ENCODE data around the gene FAM89B.

FAM89B gene

GRCh38 chr11:65606876-65607613 is 34.7 kb downstream of the FAM89B start:
- TF ChIP-seq CTCF (IDR thresholded peaks at IDR 0.05; ENCODE audit: poor library complexity, severe bottlenecking) = no peak
- no peaks in the 10 kb centered on the region for H3K9me3 ChIP-seq (ENCODE audit: severe bottlenecking)
- H3K27me3 ChIP-seq (ENCODE audit: insufficient read depth, poor library complexity, severe bottlenecking) = no peaks in the 10 kb centered on the region
- no peak overlapping the region for H3K4me3 ChIP-seq (ENCODE audit: severe bottlenecking)
- no peak overlapping the region for H3K27ac ChIP-seq (ENCODE audit: poor library complexity, severe bottlenecking)
- H3K36me3 ChIP-seq (ENCODE audit: low read depth) = peaks cover 27% of the 10 kb centered on the region
- no peaks in the 10 kb centered on the region for H3K4me1 ChIP-seq (ENCODE audit: insufficient read depth, poor library complexity, severe bottlenecking)
- DNase-seq (ENCODE audit: low spot score) (no peak), ATAC-seq (ENCODE audit: low read depth) (peak; percentile 83)

- Histone ChIP-seq H3K27ac (ENCODE audit: poor library complexity, severe bottlenecking) (no peak overlapping the region), H3K27me3 (ENCODE audit: insufficient read depth, poor library complexity, severe bottlenecking) (no peaks in the 10 kb centered on the region), H3K4me3 (ENCODE audit: severe bottlenecking) (no peak overlapping the region), H3K9me3 (ENCODE audit: severe bottlenecking) (no peaks in the 10 kb centered on the region), H3K36me3 (ENCODE audit: low read depth) (peaks cover 27% of the 10 kb centered on the region), H3K4me1 (ENCODE audit: insufficient read depth, poor library complexity, severe bottlenecking) (no peaks in the 10 kb centered on the region)
- DNase-seq (ENCODE audit: low spot score) = no peak
- ATAC-seq (ENCODE audit: low read depth) = no peak
- no peak for TF ChIP-seq CTCF (IDR thresholded peaks at IDR 0.05; ENCODE audit: poor library complexity, severe bottlenecking)
Measured at GRCh38 chr11:65607614-65608426, 35.5 kb downstream of the FAM89B start.

GRCh38 chr11:65609229-65609628 is 36.9 kb downstream of the FAM89B start:
- H3K9me3 ChIP-seq (ENCODE audit: severe bottlenecking) = no peaks in the 10 kb centered on the region
- no peak for ATAC-seq (ENCODE audit: low read depth)
- H3K36me3 ChIP-seq (ENCODE audit: low read depth) = peaks cover 27% of the 10 kb centered on the region
- TF ChIP-seq CTCF (IDR thresholded peaks at IDR 0.05; ENCODE audit: poor library complexity, severe bottlenecking) = no peak
- no peak overlapping the region for H3K4me3 ChIP-seq (ENCODE audit: severe bottlenecking)
- DNase-seq (ENCODE audit: low spot score) = no peak
- no peak overlapping the region for H3K27ac ChIP-seq (ENCODE audit: poor library complexity, severe bottlenecking)
- H3K4me1 ChIP-seq (ENCODE audit: insufficient read depth, poor library complexity, severe bottlenecking) = no peaks in the 10 kb centered on the region
- H3K27me3 ChIP-seq (ENCODE audit: insufficient read depth, poor library complexity, severe bottlenecking) = no peaks in the 10 kb centered on the region

- DNase-seq (ENCODE audit: low spot score) (no peak), ATAC-seq (ENCODE audit: low read depth) (no peak)
- Histone ChIP-seq H3K4me1 (ENCODE audit: insufficient read depth, poor library complexity, severe bottlenecking) (no peaks in the 10 kb centered on the region), H3K9me3 (ENCODE audit: severe bottlenecking) (no peaks in the 10 kb centered on the region), H3K4me3 (ENCODE audit: severe bottlenecking) (no peak overlapping the region), H3K27me3 (ENCODE audit: insufficient read depth, poor library complexity, severe bottlenecking) (no peaks in the 10 kb centered on the region), H3K36me3 (ENCODE audit: low read depth) (peaks cover 27% of the 10 kb centered on the region), H3K27ac (ENCODE audit: poor library complexity, severe bottlenecking) (no peak overlapping the region)
- TF ChIP-seq CTCF (IDR thresholded peaks at IDR 0.05; ENCODE audit: poor library complexity, severe bottlenecking) = no peak
Measured at GRCh38 chr11:65609665-65610064, 37.3 kb downstream of the FAM89B start.
